HepG2 (cell line): Measurements from ENCODE around the gene SAP130.

Experiments used
- ARHGAP35 ChIP-seq: sonication (generic); formaldehyde crosslinking; IDR thresholded peaks from 2 replicates; pipeline ENCODE4 v1.9.0; 2022; ENCODE audit warnings: mild to moderate bottlenecking, inconsistent platforms, moderate library complexity, missing genetic modification reagents, borderline replicate concordance
- EZH2 ChIP-seq: conservative IDR thresholded peaks from 2 replicates; pipeline ENCODE4 v1.6.1; 2012; ENCODE audit warnings: mild to moderate bottlenecking, low read depth, low read length, moderate library complexity
- KAT8 ChIP-seq: IDR thresholded peaks from 2 replicates; pipeline ENCODE4 v1.6.1; 2016; ENCODE audit warnings: missing genetic modification reagents, missing compliant biosample characterization
- MXI1 ChIP-seq: IDR thresholded peaks from 3 replicates; pipeline ENCODE4 v1.6.1; 2012; ENCODE audit warnings: low read depth, low read length, inconsistent platforms, borderline replicate concordance
- WIZ ChIP-seq: sonication (generic); formaldehyde crosslinking; IDR thresholded peaks from 2 replicates; pipeline ENCODE4 v1.5.1; 2020; ENCODE audit warnings: mild to moderate bottlenecking, missing genetic modification reagents
- TF ChIP-seq, protein P1 (sequence below): IDR thresholded peaks from 2 replicates; pipeline ENCODE4 v1.6.1; 2012; ENCODE audit warnings: inconsistent platforms

DNA sequence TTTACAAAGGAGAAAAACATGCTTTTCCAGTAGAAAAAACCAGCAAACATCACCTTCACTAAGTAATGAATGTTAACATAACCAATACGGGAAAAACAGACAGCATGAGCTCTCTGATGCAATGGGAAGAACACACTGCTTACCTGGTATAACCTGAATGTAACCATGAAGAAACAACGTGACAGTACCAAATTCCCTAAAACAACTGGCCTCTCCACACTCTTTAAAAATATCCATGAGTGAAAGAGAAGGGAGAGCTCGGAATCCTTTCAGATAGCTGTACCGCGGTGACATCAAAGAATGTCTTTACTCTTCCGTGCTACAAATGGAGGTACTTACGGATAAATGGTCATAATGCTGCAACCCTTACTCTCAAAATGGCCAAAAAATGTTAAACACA, 32.1 kb downstream of the SAP130 start:
- TF ChIP-seq EZH2: no peak
- TF ChIP-seq KAT8 (CRISPR knock-in tag): no peak
- TF ChIP-seq MXI1: no peak
- TF ChIP-seq, protein P1, sequence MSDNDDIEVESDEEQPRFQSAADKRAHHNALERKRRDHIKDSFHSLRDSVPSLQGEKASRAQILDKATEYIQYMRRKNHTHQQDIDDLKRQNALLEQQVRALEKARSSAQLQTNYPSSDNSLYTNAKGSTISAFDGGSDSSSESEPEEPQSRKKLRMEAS: no peak
- TF ChIP-seq WIZ (CRISPR knock-in tag): no peak
- no peak for TF ChIP-seq ARHGAP35 (CRISPR knock-in tag)
